A673 (cell line): ENCODE measurements around the gene EVA1A. TPM values are rescaled to one million over a fixed set of nuclear protein-coding genes. Genes with fewer than 3 reads are reported as not detected.

Source experiments
- BruUV-seq: library from RNA; stranded (reverse); fragments of 400-500 nt; replicated peaks from 2 replicates; lab custom pipeline; 2021; lab: Mats Ljungman, UMichigan
- CTCF ChIA-PET: fragments of 300-600 bp; sonication (Branson Sonifier 250); formaldehyde crosslinking; loops from one replicate; lab custom pipeline; 2022; ENCODE audit warnings: antibody characterized with exemption; lab: Charles Lee
- POLR2A ChIA-PET: fragments of 300-600 bp; sonication (Branson Sonifier 250); formaldehyde crosslinking; loops from one replicate; lab custom pipeline; 2022; ENCODE audit warnings: antibody characterized with exemption; ENCODE audit not compliant: low non-redundant PET; lab: Charles Lee
- DNase-seq: peaks from one replicate; pipeline ENCODE4 v3.0.0-alpha.2; 2015; ENCODE audit warnings: low spot score
- H3K27ac ChIP-seq: fragments of 200-600 bp; sonication (generic); 2 replicates; pipeline ENCODE4 v1.5.1; 2016; ENCODE audit warnings: mixed run types, low read depth, mild to moderate bottlenecking, mixed read lengths, antibody characterized with exemption, low read length; ENCODE audit not compliant: poor library complexity, severe bottlenecking
- H3K27me3 ChIP-seq: fragments of 200-600 bp; sonication (generic); replicated peaks from 2 replicates; pipeline ENCODE4 v1.6.1; 2017; ENCODE audit warnings: mixed run types, low read depth, mild to moderate bottlenecking, mixed read lengths, antibody characterized with exemption, low read length; ENCODE audit not compliant: insufficient read depth, poor library complexity
- H3K36me3 ChIP-seq: fragments of 200-600 bp; sonication (generic); 2 replicates; pipeline ENCODE4 v1.6.1; 2016; ENCODE audit warnings: mixed run types, mild to moderate bottlenecking, mixed read lengths, antibody characterized with exemption, low read length; ENCODE audit not compliant: insufficient read depth, poor library complexity, severe bottlenecking
- H3K4me1 ChIP-seq: fragments of 200-600 bp; sonication (generic); 2 replicates; pipeline ENCODE4 v1.6.1; 2017; ENCODE audit warnings: mixed run types, mild to moderate bottlenecking, mixed read lengths, antibody characterized with exemption, low read length; ENCODE audit not compliant: insufficient read depth, poor library complexity, severe bottlenecking
- H3K4me3 ChIP-seq: fragments of 200-600 bp; sonication (generic); 2 replicates; pipeline ENCODE4 v1.5.1; 2016; ENCODE audit warnings: low read depth, mixed run types, mild to moderate bottlenecking, mixed read lengths, low read length; ENCODE audit not compliant: poor library complexity, severe bottlenecking
- H3K9me3 ChIP-seq: fragments of 200-600 bp; sonication (generic); 2 replicates; pipeline ENCODE4 v1.6.1; 2016; ENCODE audit warnings: mixed run types, low read depth, mild to moderate bottlenecking, mixed read lengths, antibody characterized with exemption, low read length; ENCODE audit not compliant: poor library complexity, severe bottlenecking
- CTCF ChIP-seq: fragments of 300-800, 200-600 bp; sonication (generic); conservative IDR thresholded peaks from 2 replicates; pipeline ENCODE4 v1.5.1; 2017; ENCODE audit warnings: low read depth, mild to moderate bottlenecking, antibody characterized with exemption, low read length, moderate library complexity, mixed read lengths
- EZH2 ChIP-seq: fragments of 200-600 bp; sonication (generic); IDR thresholded peaks from 2 replicates; pipeline ENCODE4 v1.6.1; 2017; ENCODE audit warnings: borderline replicate concordance, low read depth, mild to moderate bottlenecking, mixed read lengths, antibody characterized with exemption, low read length; ENCODE audit not compliant: poor library complexity, severe bottlenecking
- intact Hi-C: fragments of 100-400 bp; cut with micrococcal nuclease; formaldehyde crosslinking; loops from one replicate; pipeline ENCODE4 v1.10.0; 2022; ENCODE audit not compliant: unreplicated experiment
- total RNA-seq: library from RNA; stranded (reverse); gene quantifications from 2 replicates; pipeline ENCODE4 v1.2.3, GENCODE V29; 2021

Gene EVA1A
- total RNA-seq, 1 experiment from 2014 or later: 4.3 TPM

- Histone ChIP-seq H3K4me1 (peaks cover 17% of the 10 kb centered on the region), H3K27me3 (no peaks in the 10 kb centered on the region), H3K27ac (no peak overlapping the region), H3K9me3 (no peaks in the 10 kb centered on the region), H3K4me3 (no peak overlapping the region), H3K36me3 (no peaks in the 10 kb centered on the region)
- POLR2A ChIA-PET: no interaction called here
- DNase-seq: no peak
- no peak for TF ChIP-seq EZH2
- TF ChIP-seq CTCF: no peak
- CTCF ChIA-PET: no interaction called here
- no TSS peak for BruUV-seq
- intact Hi-C loops: loop anchor here (10.0 kb wide), 1 partner anchor 549 kb away; no protein-coding TSS in a partner anchor
Observed at GRCh38 chr2:75603477-75603876, 42.7 kb upstream of the EVA1A start.

- no peak overlapping the region for H3K27ac ChIP-seq
- BruUV-seq: no TSS peak
- peak; percentile 28 for DNase-seq
Observed at GRCh38 chr2:75602724-75603342, 42.1 kb upstream of the EVA1A start.

GRCh38 chr2:75600461-75601011, 39.8 kb upstream of the EVA1A start:
- H3K4me3 ChIP-seq: no peak overlapping the region
- no peak for DNase-seq
- intact Hi-C loops: loop anchor here (10.0 kb wide), 1 partner anchor 546 kb away; no protein-coding TSS in a partner anchor
- no peak for TF ChIP-seq EZH2
- no peak for TF ChIP-seq CTCF
- CTCF ChIA-PET: no interaction called here
- H3K9me3 ChIP-seq: no peaks in the 10 kb centered on the region
- no TSS peak for BruUV-seq
- POLR2A ChIA-PET: no interaction called here
- H3K27me3 ChIP-seq: no peaks in the 10 kb centered on the region
- no peak overlapping the region for H3K27ac ChIP-seq
- H3K4me1 ChIP-seq: peaks cover 26% of the 10 kb centered on the region
- H3K36me3 ChIP-seq: no peaks in the 10 kb centered on the region

More at GRCh38 chr2:75602724-75603342, 42.1 kb upstream of the EVA1A start:
- intact Hi-C loops: loop anchor here (10.0 kb wide), 1 partner anchor 548 kb away; no protein-coding TSS in a partner anchor
- no peak overlapping the region for H3K4me3 ChIP-seq
- H3K36me3 ChIP-seq: no peaks in the 10 kb centered on the region
- ChIA-PET POLR2A (no interaction called here), CTCF (interaction anchor here (0.6 to 0.9 kb wide), 2 partner anchors 138 to 403 kb away, joined by 3 to 4 read pairs; no protein-coding TSS in a partner anchor)
- no peak for TF ChIP-seq CTCF
- no peaks in the 10 kb centered on the region for H3K9me3 ChIP-seq
- H3K4me1 ChIP-seq: peaks cover 15% of the 10 kb centered on the region
- H3K27me3 ChIP-seq: no peaks in the 10 kb centered on the region
